ENCODE data around the gene NDUFB4.
"Not testable (repeated sequence)": the region's sequence is repeated elsewhere in the genome, so short reads cannot be mapped to it uniquely, and the experiment has no call there.

The NDUFB4 gene

DNA sequence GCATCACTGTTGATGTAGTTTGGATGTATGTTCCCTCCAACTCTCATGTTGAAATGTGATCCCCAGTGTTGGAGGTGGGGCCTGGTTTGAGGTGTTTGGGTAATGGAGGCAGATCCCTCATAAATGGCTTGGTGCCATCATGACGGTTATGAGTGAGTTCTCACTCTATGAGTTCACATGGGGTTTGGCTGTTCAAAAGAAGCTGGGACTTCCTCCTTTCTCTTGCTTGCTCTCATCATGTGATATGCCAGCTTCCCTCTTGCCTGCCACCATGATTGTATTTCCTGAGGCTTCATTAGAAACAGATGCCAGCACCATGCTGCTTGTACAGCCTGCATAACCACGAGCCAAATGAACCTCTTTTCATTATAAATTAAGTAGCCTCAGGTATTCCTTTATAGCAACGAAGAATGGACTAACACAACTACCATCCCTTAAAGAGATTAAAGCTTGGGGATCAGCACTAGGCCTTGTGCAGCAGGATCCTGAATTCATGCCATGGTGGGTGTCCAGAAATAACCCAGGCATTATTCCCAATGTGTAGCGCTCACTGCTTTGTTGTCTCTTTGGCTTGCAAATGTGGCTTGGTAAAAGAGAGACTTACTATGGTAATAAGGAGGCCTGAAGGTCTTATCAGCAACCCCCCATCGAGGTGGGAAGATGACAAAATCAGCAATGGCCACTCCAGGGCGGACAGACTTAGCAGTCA, 41.9 kb downstream of the NDUFB4 start:
- no peak for DNase-seq (ENCODE audit: low spot score)

DNA sequence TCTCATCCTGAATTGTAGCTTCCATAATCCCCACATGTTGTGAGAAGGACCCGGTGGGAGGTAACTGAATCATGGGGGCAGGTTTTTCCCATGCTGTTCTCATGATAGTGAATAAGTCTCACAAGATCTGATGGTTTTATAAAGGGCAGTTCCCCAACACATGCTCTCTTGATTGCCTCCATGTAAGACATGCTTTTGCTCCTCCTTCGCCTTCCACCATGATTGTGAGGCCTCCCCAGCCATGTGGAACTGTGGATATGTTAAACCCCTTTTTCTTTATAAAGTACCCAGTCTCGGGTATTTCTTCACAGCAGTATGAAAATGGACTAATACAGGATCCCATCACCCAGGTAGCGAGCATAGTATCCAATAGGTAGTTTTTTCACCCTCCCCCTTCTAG, 42.7 kb downstream of the NDUFB4 start:
- not testable (repeated sequence) for DNase-seq (ENCODE audit: low spot score)

DNA sequence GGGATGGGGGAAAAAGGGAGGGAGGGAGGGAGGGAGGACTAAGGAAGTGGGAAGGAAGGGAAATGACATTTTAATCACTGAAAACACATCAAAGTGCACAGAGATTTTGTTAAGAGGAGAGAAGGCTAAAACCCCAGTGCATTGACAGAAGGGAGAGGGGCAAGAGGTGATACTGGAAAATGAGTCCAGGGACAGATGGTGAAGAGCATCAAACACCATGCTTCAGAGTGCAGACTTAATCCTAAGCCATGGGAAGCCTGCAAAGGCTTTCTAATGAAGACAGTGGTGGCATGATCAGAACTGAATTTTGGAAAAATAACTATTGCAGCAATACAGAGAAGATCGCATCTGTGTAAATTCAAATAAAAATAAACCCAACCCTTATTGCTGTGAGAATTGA, 44.1 kb downstream of the NDUFB4 start:
- no peak for DNase-seq (ENCODE audit: low spot score)

DNA sequence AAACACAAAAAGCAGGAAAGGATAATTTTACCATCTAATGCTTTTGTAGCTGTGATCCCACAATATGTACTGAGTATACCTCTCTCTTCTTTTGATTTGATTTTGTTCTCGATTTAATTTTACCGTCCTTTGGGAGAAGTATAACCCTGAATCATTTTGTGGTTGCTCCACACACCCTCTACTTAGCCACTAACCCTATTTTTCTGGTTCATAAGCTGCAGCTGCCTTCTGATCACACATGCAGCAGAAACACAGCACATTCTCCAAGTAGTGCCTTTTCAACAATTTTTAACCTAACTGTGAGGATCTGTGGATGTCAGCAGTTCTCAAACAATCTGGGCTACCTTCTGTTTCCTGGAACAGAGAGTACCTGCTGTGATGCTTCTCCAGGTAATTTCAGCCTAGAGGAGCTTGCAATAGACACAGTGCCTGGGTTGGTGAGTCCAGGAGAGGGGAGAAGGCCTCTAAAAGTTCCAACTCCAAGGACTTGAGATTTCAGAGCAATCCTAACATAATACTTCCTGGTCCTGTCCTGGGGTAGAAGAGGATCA, 45.6 kb downstream of the NDUFB4 start:
- no peak for DNase-seq (ENCODE audit: low spot score)

DNA sequence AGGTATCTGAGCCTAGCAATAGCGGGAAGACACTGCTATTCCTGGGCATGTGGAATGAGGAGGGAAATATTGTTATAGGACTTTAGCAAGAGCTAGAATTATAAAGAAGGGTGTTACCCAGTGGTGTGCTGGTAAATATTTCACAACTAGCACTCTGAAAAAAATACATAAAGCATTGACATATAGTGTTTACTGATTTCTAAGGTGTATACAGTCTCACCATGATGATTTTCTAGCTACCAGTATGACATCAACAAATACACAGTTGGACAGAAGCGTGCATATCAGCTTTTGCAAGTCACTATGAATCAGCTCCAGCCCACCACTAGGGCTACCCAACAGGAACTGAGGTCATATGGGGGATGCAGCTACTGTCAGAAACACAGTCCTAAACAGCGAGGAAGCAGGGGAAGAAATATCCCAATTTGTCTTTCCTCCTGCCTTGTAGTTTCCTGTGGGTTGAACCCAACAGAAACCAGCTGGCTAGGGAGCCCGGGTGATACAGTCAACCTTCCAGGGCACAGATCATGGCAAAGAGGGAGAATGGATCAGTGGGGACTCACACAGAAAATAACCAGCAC, 46.3 kb downstream of the NDUFB4 start:
- DNase-seq (ENCODE audit: low spot score): no peak

DNA sequence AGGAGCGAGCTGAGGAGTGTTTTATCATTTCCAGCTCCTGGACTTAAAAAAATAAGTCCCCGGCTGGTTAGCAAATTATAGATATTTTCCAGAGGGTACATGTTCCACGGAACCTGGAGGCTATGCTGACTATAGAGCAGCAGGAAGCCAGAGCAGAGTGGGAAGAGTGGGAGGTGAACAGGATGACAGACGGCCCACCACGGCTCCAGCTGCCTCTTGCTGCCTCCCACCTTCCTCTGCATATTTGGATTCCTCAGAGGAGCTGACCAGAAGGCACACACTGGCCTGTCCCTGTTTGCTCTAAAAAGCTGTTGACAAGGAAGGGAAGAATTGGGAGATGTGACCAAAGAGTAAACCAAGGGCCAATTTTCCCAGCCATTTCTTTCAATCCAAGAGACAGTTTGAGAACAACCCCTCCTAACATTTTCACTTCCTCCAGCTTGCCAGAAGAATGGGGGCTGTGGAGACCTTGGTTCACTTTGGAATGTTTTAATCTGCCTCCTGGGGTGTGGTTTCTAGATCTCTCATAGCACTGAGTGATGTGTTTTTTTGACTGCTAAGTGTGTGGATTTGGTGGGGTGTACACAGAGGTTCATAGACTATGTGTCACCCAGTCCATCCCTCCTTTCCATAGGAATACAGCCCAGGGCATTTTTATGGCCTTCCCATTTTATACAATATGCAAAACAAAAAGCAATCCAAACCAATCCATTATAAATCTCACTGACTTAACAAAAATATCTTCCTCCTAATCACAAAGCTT, 49.1 kb downstream of the NDUFB4 start:
- no peak for DNase-seq (ENCODE audit: low spot score)

DNA sequence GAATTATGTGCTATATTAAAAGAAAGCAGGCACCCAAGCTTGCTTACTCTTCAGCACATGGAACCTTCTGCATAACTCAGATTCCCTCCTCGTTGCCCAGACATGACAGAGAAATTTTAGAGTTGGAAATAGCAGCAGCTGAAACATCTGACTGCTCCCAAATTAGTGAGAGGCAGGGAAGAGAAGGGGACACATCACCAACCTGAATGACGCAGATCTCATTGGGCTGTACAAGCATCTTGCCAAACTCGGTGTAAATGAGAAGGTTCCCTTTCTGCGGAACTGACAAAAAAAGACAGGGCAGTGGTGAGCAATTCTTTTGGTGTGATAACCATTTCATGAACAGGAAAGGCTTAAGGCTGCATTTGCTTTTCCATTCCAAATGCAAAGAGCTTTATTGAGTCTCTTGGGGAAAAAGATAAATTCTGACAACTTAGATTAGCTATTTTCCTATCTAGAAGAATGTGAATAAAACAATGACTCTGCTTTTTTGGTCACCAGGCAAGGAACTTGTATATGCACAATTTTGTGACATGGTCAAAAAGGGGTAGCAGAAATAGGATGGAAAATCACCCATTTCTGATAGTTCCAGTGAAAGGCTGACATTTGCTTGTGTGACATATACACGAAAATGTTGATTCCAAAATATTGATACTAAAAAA, 50.8 kb downstream of the NDUFB4 start:
- no peak for DNase-seq (ENCODE audit: low spot score)

DNA sequence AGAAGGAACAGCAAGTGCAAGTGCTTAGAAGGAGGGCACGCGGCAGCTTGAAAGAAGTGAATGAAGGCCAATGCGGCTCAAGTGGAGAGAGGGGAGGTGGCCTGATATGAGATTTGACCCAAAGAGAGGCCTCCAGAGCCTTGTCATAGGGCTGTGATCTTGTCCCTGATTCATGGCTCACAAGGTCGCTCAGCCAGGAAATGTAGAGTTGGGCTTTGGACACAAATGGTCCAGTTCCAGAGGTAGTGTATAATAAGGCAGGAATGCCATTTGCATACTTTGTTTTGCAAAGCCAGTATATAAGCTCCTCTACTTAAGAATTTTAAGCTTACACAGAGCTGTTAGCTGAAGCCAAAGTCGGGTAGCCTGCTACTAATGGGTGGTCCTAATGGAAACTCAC, 52.2 kb downstream of the NDUFB4 start:
- DNase-seq (ENCODE audit: low spot score): no peak

DNA sequence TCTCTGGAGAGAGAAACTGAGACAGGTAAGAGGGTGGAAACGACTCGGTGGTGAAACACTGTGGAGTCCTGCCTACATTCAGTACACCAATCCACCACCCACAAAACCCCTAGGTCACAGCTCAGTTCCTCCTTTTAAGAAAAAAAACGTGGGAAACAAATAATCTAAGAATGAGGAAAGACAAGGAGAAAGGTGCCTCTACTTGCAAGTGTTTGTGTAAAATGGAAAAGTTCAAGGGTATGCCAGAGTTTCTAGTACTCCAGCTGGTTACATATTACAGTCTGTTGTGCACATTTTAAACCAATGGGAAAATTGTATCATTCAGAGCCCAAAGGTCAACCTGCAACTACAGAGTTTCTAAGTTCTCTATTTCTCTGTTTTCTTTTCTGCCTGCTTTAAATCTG, 53.7 kb downstream of the NDUFB4 start:
- no peak for DNase-seq (ENCODE audit: low spot score)

DNA sequence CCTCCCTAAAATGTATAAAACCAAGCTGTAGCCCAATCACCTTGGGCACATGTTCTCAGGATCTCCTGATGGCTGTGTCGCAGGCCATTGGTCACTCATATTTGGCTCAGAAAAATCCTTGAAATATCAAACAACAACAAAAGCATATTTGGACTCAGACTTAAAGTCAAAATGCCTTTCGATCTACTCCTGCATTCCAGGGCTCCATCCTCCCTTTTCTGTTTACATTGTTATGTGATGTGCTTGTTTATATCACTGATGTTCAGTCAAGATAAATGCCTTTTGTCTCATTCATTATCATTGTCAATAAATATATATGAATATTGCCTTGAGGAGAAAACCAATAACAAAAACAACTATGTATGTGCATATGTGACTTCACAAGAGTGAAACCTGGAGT, 54.2 kb downstream of the NDUFB4 start:
- no peak for DNase-seq (ENCODE audit: low spot score)

All from HuH-7 (cell line).